K562 (cell line): ENCODE measurements around the gene MT4. TPM values are rescaled to one million over a fixed set of nuclear protein-coding genes. Genes with fewer than 3 reads are reported as not detected.

Experiments
- ATAC-seq: fragments of 200-7000 bp; cut with Tn5 transposase; 3 replicates; pipeline ENCODE4 v1.9.1; 2020; ENCODE audit warnings: moderate library complexity
- BruUV-seq: library from RNA; stranded (reverse); fragments of 400-500 nt; replicated peaks from 2 replicates; lab custom pipeline; 2021; lab: Mats Ljungman, UMichigan
- CTCF ChIA-PET: fragments of 300-600 bp; formaldehyde crosslinking; extraction: SDS; loops from one replicate; lab custom pipeline; 2021; ENCODE audit warnings: low intra/inter-chr PET ratio; lab: Yijun Ruan, JAX
- POLR2A ChIA-PET: fragments of 300-600, 350-650 bp; sonication (Branson Sonifier 250); formaldehyde crosslinking; extraction: SDS; loops from one replicate; lab custom pipeline; 2021; ENCODE audit warnings: antibody characterized with exemption, inconsistent platforms; lab: Yijun Ruan, JAX
- DNase-seq, 4 experiments: peaks; one replicate each; pipeline versions ENCODE4 v3.0.0 to v3.0.0-alpha.2; 2011 to 2018; ENCODE audit warnings: low spot score in 3 of 4, mixed read lengths in 3 of 4; ENCODE audit errors: extremely low read depth in 1 of 4
- FAIRE-seq: peaks from 2 replicates; lab custom pipeline; 2011; peaks lifted over from hg19 to GRCh38; lab: Jason Lieb, UNC
- H2AFZ ChIP-seq: 2 replicates; pipeline ENCODE4 v1.6.0; 2011; ENCODE audit warnings: low read depth, low read length, control low read depth, inconsistent platforms
- H3K27ac ChIP-seq: fragments of 200-600 bp; 3 replicates; pipeline ENCODE4 v1.8.0; 2011; ENCODE audit warnings: low read depth, mild to moderate bottlenecking, control low read depth, inconsistent platforms, low read length, moderate library complexity, mixed read lengths; ENCODE audit errors: extremely low read depth
- H3K27me3 ChIP-seq, 2 experiments: fragments of 300-600 bp in 1 of 2; 2 replicates in 1 of 2; 3 replicates in 1 of 2; pipeline versions ENCODE4 v1.6.0 to v1.8.0; 2011; ENCODE audit warnings: inconsistent platforms in 2 of 2, low read length in 2 of 2, mild to moderate bottlenecking in 1 of 2, mixed read lengths in 1 of 2, moderate library complexity in 1 of 2; ENCODE audit not compliant: control insufficient read depth in 2 of 2, insufficient read depth in 2 of 2
- H3K36me3 ChIP-seq: fragments of 300-600 bp; 3 replicates; pipeline ENCODE4 v1.8.0; 2011; ENCODE audit warnings: mild to moderate bottlenecking, low read length, inconsistent platforms; ENCODE audit not compliant: control insufficient read depth, insufficient read depth
- H3K4me1 ChIP-seq, 2 experiments: fragments of 200-600 bp in 1 of 2; replicated peaks in 1 of 2; 2 replicates in 1 of 2; 3 replicates in 1 of 2; pipeline versions ENCODE4 v1.5.1 to v1.8.0; 2011; ENCODE audit warnings: inconsistent platforms in 2 of 2, low read length in 2 of 2, mild to moderate bottlenecking in 1 of 2, mixed read lengths in 1 of 2, moderate library complexity in 1 of 2; ENCODE audit not compliant: control insufficient read depth in 2 of 2, insufficient read depth in 2 of 2
- H3K4me2 ChIP-seq: 2 replicates; pipeline ENCODE4 v1.6.1; 2011; ENCODE audit warnings: low read length, control low read depth, inconsistent platforms, mixed read lengths; ENCODE audit not compliant: insufficient read depth
- H3K4me3 ChIP-seq: fragments of 200-600 bp; sonication (generic), shearing (Covaris generic); 2 replicates; pipeline ENCODE4 v1.5.1; 2016; ENCODE audit warnings: control low read depth, inconsistent platforms
- H3K79me2 ChIP-seq: fragments of 200-600 bp; 3 replicates; pipeline ENCODE4 v1.8.0; 2011; ENCODE audit warnings: low read length, inconsistent platforms; ENCODE audit not compliant: control insufficient read depth, insufficient read depth
- H3K9ac ChIP-seq, 2 experiments: 2 replicates each; pipeline versions ENCODE4 v1.6.0 to v1.6.1; 2011; ENCODE audit warnings: low read depth in 2 of 2, low read length in 2 of 2, control low read depth in 1 of 2, inconsistent platforms in 1 of 2, mild to moderate bottlenecking in 1 of 2, mixed read lengths in 1 of 2; ENCODE audit not compliant: insufficient read depth in 1 of 2
- H3K9me1 ChIP-seq: one replicate; pipeline ENCODE4 v1.6.0; 2011; ENCODE audit warnings: inconsistent platforms, mild to moderate bottlenecking, low read length, moderate library complexity; ENCODE audit not compliant: control insufficient read depth, insufficient read depth
- H3K9me3 ChIP-seq: replicated peaks from 2 replicates; pipeline ENCODE4 v1.5.1; 2011; ENCODE audit warnings: low read depth, low read length, inconsistent platforms; ENCODE audit not compliant: control insufficient read depth, insufficient read depth
- H4K20me1 ChIP-seq: replicated peaks from 2 replicates; pipeline ENCODE4 v1.6.1; 2011; ENCODE audit warnings: low read length, inconsistent platforms, mixed read lengths; ENCODE audit not compliant: control insufficient read depth, insufficient read depth
- CBX1 ChIP-seq: sonication (generic); IDR thresholded peaks from 2 replicates; pipeline ENCODE4 v1.6.1; 2016; ENCODE audit warnings: antibody characterized with exemption, low read depth, mild to moderate bottlenecking
- CBX3 ChIP-seq, 2 experiments: IDR thresholded peaks; 1 replicate in 1 of 2; 2 replicates in 1 of 2; pipeline ENCODE4 v1.6.1; 2012; ENCODE audit warnings: inconsistent platforms in 2 of 2, low read length in 2 of 2, borderline replicate concordance in 1 of 2, control low read depth in 1 of 2
- JUNB ChIP-seq: fragments of 450-650 bp; formaldehyde crosslinking; conservative IDR thresholded peaks from 2 replicates; pipeline ENCODE4 v1.4.0; 2020; ENCODE audit warnings: mild to moderate bottlenecking
- MYNN ChIP-seq, 2 experiments: sonication (generic); formaldehyde crosslinking in 1 of 2; IDR thresholded peaks; 2 replicates each; pipeline versions ENCODE4 v1.5.0 to v1.6.1; 2016 to 2020; ENCODE audit warnings: antibody characterized with exemption in 1 of 2, missing genetic modification reagents in 1 of 2
- NFIX ChIP-seq: fragments of 250-450 bp; sonication (Bioruptor Pico); IDR thresholded peaks from 2 replicates; pipeline ENCODE4 v1.4.0; 2020; ENCODE audit warnings: low read depth, mild to moderate bottlenecking, moderate library complexity
- RFX5 ChIP-seq: IDR thresholded peaks from 2 replicates; pipeline ENCODE4 v1.6.1; 2011; ENCODE audit warnings: low read depth, mild to moderate bottlenecking, improper control_type of control experiment, low read length
- SMARCB1 ChIP-seq: IDR thresholded peaks from 2 replicates; pipeline ENCODE4 v1.6.1; 2011; ENCODE audit warnings: improper control_type of control experiment, low read depth; ENCODE audit not compliant: insufficient read length
- SNIP1 ChIP-seq: fragments of 450-650 bp; IDR thresholded peaks from 2 replicates; pipeline ENCODE4 v1.7.1; 2017; ENCODE audit warnings: low read depth, mild to moderate bottlenecking
- ZBTB34 ChIP-seq: fragments of 250-450 bp; sonication (Bioruptor Pico); IDR thresholded peaks from 2 replicates; pipeline ENCODE4 v1.8.0; 2021; ENCODE audit warnings: mild to moderate bottlenecking, moderate library complexity
- ZC3H8 ChIP-seq: fragments of 450-650 bp; IDR thresholded peaks from 2 replicates; pipeline ENCODE4 v1.6.1; 2017
- ZNF121 ChIP-seq: sonication (generic); formaldehyde crosslinking; conservative IDR thresholded peaks from 2 replicates; pipeline ENCODE4 v1.8.0; 2022; ENCODE audit warnings: missing genetic modification reagents
- ZNF224 ChIP-seq: sonication (generic); formaldehyde crosslinking; IDR thresholded peaks from 2 replicates; pipeline ENCODE4 v1.8.0; 2022; ENCODE audit warnings: mild to moderate bottlenecking, missing genetic modification reagents
- ZNF408 ChIP-seq: fragments of 250-450 bp; sonication (Bioruptor Pico); IDR thresholded peaks from 2 replicates; pipeline ENCODE4 v1.4.0; 2020; ENCODE audit warnings: low read depth, mild to moderate bottlenecking, moderate library complexity
- ZNF639 ChIP-seq, 2 experiments: fragments of 200-800 bp in 1 of 2; sonication (Bioruptor generic) in 1 of 2; sonication (generic) in 1 of 2; formaldehyde crosslinking in 1 of 2; IDR thresholded peaks in 1 of 2; conservative IDR thresholded peaks in 1 of 2; 2 replicates each; pipeline versions ENCODE4 v1.5.0 to v1.6.1; 2016 to 2020; ENCODE audit warnings: missing compliant biosample characterization in 1 of 2, missing genetic modification characterization in 1 of 2, missing genetic modification reagents in 1 of 2
- ZNF655 ChIP-seq: fragments of 250-450 bp; sonication (Bioruptor Pico); IDR thresholded peaks from 2 replicates; pipeline ENCODE4 v1.5.0; 2021
- in situ Hi-C: fragments of 300-500 bp; cut with MboI; formaldehyde crosslinking; loops from 4 replicates; pipeline ENCODE4 v1.15.0; 2018; ENCODE audit warnings: inconsistent platforms, mixed read lengths
- intact Hi-C: fragments of 100-400 bp; cut with micrococcal nuclease; formaldehyde crosslinking; loops from 2 replicates; pipeline ENCODE4 v1.14.2; 2022
- polyA plus RNA-seq, 8 experiments: library from polyadenylated mRNA; depleted of rRNA in 4 of 8; stranded (reverse) in 5 of 8; unstranded in 3 of 8; fragments of >200 nt; fragmentation: Nextera tagmentation in 2 of 8; fragmentation: Illumina TruSeq in 1 of 8; extraction: Ambion mirVana in 2 of 8; extraction: Trizol in 1 of 8; gene quantifications; 2 replicates each; pipeline versions ENCODE4 v1.2.1 to v1.2.3, GENCODE V29; 2011 to 2014; ENCODE audit warnings: inconsistent platforms in 1 of 8, missing spikeins in 1 of 8
- total RNA-seq, 7 experiments: library from RNA; depleted of rRNA in 6 of 7; stranded (reverse); fragments of >200 nt in 6 of 7; fragmentation: Illumina TruSeq in 2 of 7; extraction: Trizol in 2 of 7; gene quantifications; 2 replicates each; pipeline versions ENCODE4 v1.2.1 to v1.2.3, GENCODE V29; 2011 to 2021; ENCODE audit warnings: low replicate concordance in 1 of 7

The MT4 gene
- total and polyA plus RNA-seq, 9 of the 15 experiments (the other 6 are each of a cell fraction or from before 2014, with no cell fraction given) = not detected

- ATAC-seq (no peak), FAIRE-seq (no peak), DNase-seq (no peak)
- H3K36me3 ChIP-seq = no peaks in the 10 kb centered on the region
- H3K27me3 ChIP-seq = peaks cover 30 to 49% of the 10 kb centered on the region in 2 experiments
- H2AFZ ChIP-seq = no peak overlapping the region
- no peak overlapping the region for H3K9ac ChIP-seq
- no peak overlapping the region for H3K4me2 ChIP-seq
- BruUV-seq = no TSS peak
- ChIA-PET CTCF (no interaction called here), POLR2A (interaction anchor here (0.8 kb wide), 1 partner anchor 164 kb away, joined by 3 read pairs; no protein-coding TSS in a partner anchor)
- H4K20me1 ChIP-seq = peaks cover 5% of the 10 kb centered on the region; the same call in 1 of the 2 replicates
- no peaks in the 10 kb centered on the region for H3K9me3 ChIP-seq
- no peak overlapping the region for H3K27ac ChIP-seq
- intact Hi-C loops (no loop called here), in situ Hi-C loops (no loop called here)
- peaks cover 0 to 14% of the 10 kb centered on the region in 2 experiments; a peak in 2 of 5 replicates for H3K4me1 ChIP-seq
- no peak overlapping the region for H3K4me3 ChIP-seq
- no peaks in the 10 kb centered on the region for H3K79me2 ChIP-seq
- H3K9me1 ChIP-seq = peaks cover 4% of the 10 kb centered on the region
- TF ChIP-seq ZC3H8 (no peak), SNIP1 (no peak), MYNN (IDR thresholded peaks at IDR 0.05) (no peak), MYNN (CRISPR knock-in tag; IDR thresholded peaks at IDR 0.05) (no peak), ZNF224 (CRISPR knock-in tag) (no peak), RFX5 (no peak), JUNB (no peak), SMARCB1 (no peak), NFIX (CRISPR knock-in tag) (no peak), ZNF655 (CRISPR knock-in tag) (no peak), ZNF121 (CRISPR knock-in tag) (no peak), ZBTB34 (CRISPR knock-in tag) (no peak), CBX1 (no peak), CBX3 (IDR thresholded peaks at IDR 0.05; ENCODE audit: borderline replicate concordance in 1 of 2, low read length in 2 of 2) (no peak), ZNF639 (CRISPR knock-in tag; conservative IDR thresholded peaks at IDR 0.05 in 1 of 2, IDR thresholded peaks at IDR 0.05 in 1 of 2) (no peak), ZNF408 (no peak)
Observed at GRCh38 chr16:56549161-56549560, 15.7 kb upstream of the MT4 start.
